HEK293T (cell line): Measurements from ENCODE around the gene MYADML2.

Experiments
- BHLHE40 ChIP-seq: fragments of 450-650 bp; IDR thresholded peaks from 2 replicates; pipeline ENCODE4 v1.6.1; 2016; ENCODE audit warnings: mild to moderate bottlenecking, moderate library complexity, borderline replicate concordance
- CTBP1 ChIP-seq: fragments of 450-650 bp; IDR thresholded peaks from 2 replicates; pipeline ENCODE4 v1.6.1; 2016; ENCODE audit warnings: borderline replicate concordance
- ELF4 ChIP-seq: fragments of 450-650 bp; IDR thresholded peaks from 2 replicates; pipeline ENCODE4 v1.6.1; 2017; ENCODE audit warnings: antibody characterized with exemption
- FOXA1 ChIP-seq: fragments of 450-650 bp; IDR thresholded peaks from 2 replicates; pipeline ENCODE4 v1.6.1; 2016; ENCODE audit warnings: mild to moderate bottlenecking
- FOXK2 ChIP-seq: fragments of 450-650 bp; IDR thresholded peaks from 2 replicates; pipeline ENCODE4 v1.6.1; 2016; ENCODE audit warnings: mild to moderate bottlenecking
- FOXM1 ChIP-seq: fragments of 450-650 bp; IDR thresholded peaks from 2 replicates; pipeline ENCODE4 v1.6.1; 2017; ENCODE audit warnings: mild to moderate bottlenecking, borderline replicate concordance
- L3MBTL2 ChIP-seq: fragments of 450-650 bp; conservative IDR thresholded peaks from 2 replicates; pipeline ENCODE4 v1.6.1; 2016; ENCODE audit warnings: mild to moderate bottlenecking
- NFRKB ChIP-seq: fragments of 450-650 bp; IDR thresholded peaks from 2 replicates; pipeline ENCODE4 v1.6.1; 2016; ENCODE audit warnings: mild to moderate bottlenecking, moderate library complexity
- SP1 ChIP-seq: fragments of 450-650 bp; IDR thresholded peaks from 2 replicates; pipeline ENCODE4 v1.6.1; 2017
- SUZ12 ChIP-seq: fragments of 450-650 bp; IDR thresholded peaks from 2 replicates; pipeline ENCODE4 v1.6.1; 2016; ENCODE audit warnings: mild to moderate bottlenecking
- ZNF384 ChIP-seq: fragments of 450-650 bp; IDR thresholded peaks from 2 replicates; pipeline ENCODE4 v1.6.1; 2016

GRCh38 chr17:81917565-81918332 lies 29.3 kb downstream of the MYADML2 start, which contains the start of gene SIRT7:
- TF ChIP-seq L3MBTL2 = no peak
- TF ChIP-seq FOXA1 = no peak
- no peak for TF ChIP-seq BHLHE40
- no peak for TF ChIP-seq CTBP1
- TF ChIP-seq FOXK2 = no peak
- 0 out of 2 replicates have a peak, but pooled peaks have one; percentile 40 for TF ChIP-seq FOXM1
- no peak for TF ChIP-seq ELF4
- no peak for TF ChIP-seq SUZ12
- TF ChIP-seq NFRKB = no peak
- TF ChIP-seq SP1 = no peak
- TF ChIP-seq ZNF384 = no peak
